ENCODE results near the gene USP22. TPM values are rescaled to one million over a fixed set of nuclear protein-coding genes. Genes with fewer than 3 reads are reported as not detected.
"Not testable (repeated sequence)": the region's sequence is repeated elsewhere in the genome, so short reads cannot be mapped to it uniquely, and the experiment has no call there.

USP22 gene
- total and polyA plus RNA-seq, 4 experiments from 2014 or later: 14.4 to 140 (median 86.4) TPM

GRCh38 chr17:20979792-20980083 is 63.1 kb downstream of the USP22 start:
- intact Hi-C loops (cut with micrococcal nuclease): no loop called here
- Mint-ChIP-seq H3K27me3 (peaks cover 29 to 34% of the 10 kb centered on the region in 2 donors), H3K4me3 (no peak overlapping the region), H3K4me1 (no peaks in the 10 kb centered on the region), H3K9me3 (no peaks in the 10 kb centered on the region), H3K36me3 (no peaks in the 10 kb centered on the region), H3K27ac (no peak overlapping the region)
- H3K4me1 ChIP-seq (ENCODE audit: insufficient read depth, low read length): no peaks in the 10 kb centered on the region
- H3K36me3 ChIP-seq (ENCODE audit: insufficient read depth, low read length): no peaks in the 10 kb centered on the region
- ChIA-PET POLR2A (ENCODE audit: partially characterized antibody) (no interaction called here), CTCF (ENCODE audit: partially characterized antibody) (no interaction called here)
- H3K9me3 ChIP-seq (ENCODE audit: control insufficient read depth in 1 of 2, low read length in 2 of 2): no peaks in the 10 kb centered on the region
- peaks cover 5% of the 10 kb centered on the region for H3K27me3 ChIP-seq (ENCODE audit: insufficient read depth, low read length)
- H3K27ac ChIP-seq (ENCODE audit: low read depth, low read length): no peak overlapping the region
- H3K4me3 ChIP-seq (ENCODE audit: low read length in 2 of 2): no peak overlapping the region
- DNase-seq: no peak

DNA sequence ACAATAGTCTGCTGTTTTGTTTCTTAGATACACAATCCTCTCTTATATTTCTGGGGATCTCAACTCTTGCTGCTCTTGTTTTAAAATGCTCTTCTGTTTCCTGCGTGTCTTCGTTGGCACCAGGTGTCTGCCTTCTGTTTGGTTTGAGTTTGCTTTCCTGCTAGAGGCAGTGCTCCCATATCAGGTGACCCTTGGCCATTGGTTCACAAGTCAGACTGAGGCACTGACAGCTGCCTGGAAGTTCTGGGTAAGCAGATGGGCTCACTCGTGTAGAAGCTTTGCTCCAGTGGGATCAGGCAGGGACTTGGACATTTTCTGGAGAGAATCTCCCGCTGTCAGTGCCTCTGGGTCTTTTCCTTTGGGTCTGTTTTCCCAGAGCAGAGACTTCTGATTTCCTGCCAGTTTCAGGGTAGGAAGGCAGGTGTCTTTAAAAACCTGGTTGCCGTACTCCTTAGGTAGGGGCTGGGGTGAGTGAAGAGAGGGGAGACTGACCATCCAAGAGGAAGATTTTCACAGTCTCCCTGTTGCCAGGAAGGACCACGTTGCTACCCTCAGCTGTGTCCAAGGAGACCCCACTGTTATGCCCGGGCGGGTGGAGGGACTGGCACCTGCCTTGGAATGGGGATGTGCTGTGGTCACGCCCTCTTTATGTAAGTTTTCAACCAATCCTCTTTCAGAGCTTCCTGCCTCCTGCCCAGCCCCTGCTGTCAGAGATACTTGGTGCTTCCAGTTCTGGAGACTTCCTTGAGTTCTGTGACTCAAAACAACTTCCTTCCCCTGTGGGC is 63.6 kb downstream of the USP22 start:
- H3K4me1 Mint-ChIP-seq; H3K9me3 ChIP-seq (ENCODE audit: control insufficient read depth in 1 of 2, low read length in 2 of 2); H3K4me1 ChIP-seq (ENCODE audit: insufficient read depth, low read length); H3K27ac Mint-ChIP-seq; DNase-seq; H3K27me3 ChIP-seq (ENCODE audit: insufficient read depth, low read length); H3K4me3 ChIP-seq (ENCODE audit: low read length in 2 of 2); H3K36me3 ChIP-seq (ENCODE audit: insufficient read depth, low read length); intact Hi-C loops (cut with micrococcal nuclease); CTCF ChIA-PET (ENCODE audit: partially characterized antibody); H3K9me3 Mint-ChIP-seq; H3K4me3 Mint-ChIP-seq; POLR2A ChIA-PET (ENCODE audit: partially characterized antibody); H3K36me3 Mint-ChIP-seq; H3K27ac ChIP-seq (ENCODE audit: low read depth, low read length): not testable (repeated sequence)
- peaks cover 29 to 34% of the 10 kb centered on the region in 2 donors for H3K27me3 Mint-ChIP-seq

DNA sequence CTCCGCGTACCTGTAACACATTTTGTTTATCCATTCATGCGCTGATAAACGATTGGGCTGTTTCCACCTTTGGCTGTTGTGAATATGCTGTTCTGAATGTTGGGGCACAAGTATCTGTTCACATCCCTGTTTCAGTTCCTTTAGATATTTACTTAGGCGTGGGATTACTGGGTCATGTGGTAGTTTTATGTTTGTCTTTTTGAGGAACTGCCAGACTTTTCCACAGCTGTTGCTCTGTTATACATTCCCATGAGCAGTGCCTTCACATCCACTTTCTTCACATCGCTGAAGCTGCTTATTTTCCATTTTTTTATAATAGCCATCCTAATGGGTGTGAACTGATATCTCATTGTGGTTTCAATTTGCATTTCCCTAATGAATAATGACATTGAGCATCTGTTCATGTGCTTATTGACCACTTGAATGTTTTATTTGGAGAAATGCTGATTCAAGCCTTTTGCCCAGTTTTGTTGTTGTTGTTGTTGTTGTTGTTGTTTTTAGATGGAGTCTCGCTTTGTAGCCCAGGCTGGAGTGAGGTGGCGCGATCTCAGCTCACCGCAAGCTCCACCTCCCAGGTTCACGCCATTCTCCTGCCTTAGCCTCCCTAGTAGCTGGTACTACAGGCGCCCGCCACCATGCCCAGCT is 65.1 kb downstream of the USP22 start:
- H3K4me3 Mint-ChIP-seq; H3K36me3 Mint-ChIP-seq; DNase-seq; H3K27ac Mint-ChIP-seq; H3K4me1 Mint-ChIP-seq; H3K36me3 ChIP-seq (ENCODE audit: insufficient read depth, low read length); H3K9me3 Mint-ChIP-seq; H3K4me3 ChIP-seq (ENCODE audit: low read length in 2 of 2); H3K9me3 ChIP-seq (ENCODE audit: control insufficient read depth in 1 of 2, low read length in 2 of 2); H3K4me1 ChIP-seq (ENCODE audit: insufficient read depth, low read length); H3K27ac ChIP-seq (ENCODE audit: low read depth, low read length); CTCF ChIA-PET (ENCODE audit: partially characterized antibody); intact Hi-C loops (cut with micrococcal nuclease); POLR2A ChIA-PET (ENCODE audit: partially characterized antibody); H3K27me3 ChIP-seq (ENCODE audit: insufficient read depth, low read length): not testable (repeated sequence)
- H3K27me3 Mint-ChIP-seq: peaks cover 31 to 36% of the 10 kb centered on the region in 2 donors

DNA sequence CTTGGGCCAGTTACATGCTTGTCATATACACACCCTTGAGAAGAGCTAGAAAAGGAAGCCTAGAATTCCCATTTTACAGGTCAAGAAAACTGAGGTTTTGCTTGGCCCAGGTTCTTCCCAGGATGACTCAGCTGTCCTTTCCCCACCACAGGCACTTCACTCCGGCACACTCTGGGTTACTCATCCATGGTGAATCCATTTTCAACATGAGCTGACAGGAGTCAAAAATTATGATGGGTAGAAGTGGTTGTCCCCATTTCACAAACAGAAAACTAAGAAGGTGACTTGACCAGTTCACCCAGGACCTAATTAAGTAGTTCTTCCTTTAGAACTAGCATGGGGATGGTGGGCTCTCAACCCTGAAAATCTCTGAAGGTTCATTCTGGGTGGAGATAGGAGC is 67.2 kb downstream of the USP22 start:
- intact Hi-C loops (cut with micrococcal nuclease): no loop called here
- CTCF ChIA-PET (ENCODE audit: partially characterized antibody): no interaction called here
- H3K27me3 ChIP-seq (ENCODE audit: insufficient read depth, low read length): peaks cover 5% of the 10 kb centered on the region
- H3K9me3 Mint-ChIP-seq: no peaks in the 10 kb centered on the region
- POLR2A ChIA-PET (ENCODE audit: partially characterized antibody): no interaction called here
- H3K27ac ChIP-seq (ENCODE audit: low read depth, low read length): no peak overlapping the region
- H3K36me3 Mint-ChIP-seq: no peaks in the 10 kb centered on the region
- H3K36me3 ChIP-seq (ENCODE audit: insufficient read depth, low read length): no peaks in the 10 kb centered on the region
- no peaks in the 10 kb centered on the region for H3K4me1 ChIP-seq (ENCODE audit: insufficient read depth, low read length)
- no peak overlapping the region for H3K4me3 Mint-ChIP-seq
- no peak for DNase-seq
- H3K27ac Mint-ChIP-seq: no peak overlapping the region
- H3K9me3 ChIP-seq (ENCODE audit: control insufficient read depth in 1 of 2, low read length in 2 of 2): no peaks in the 10 kb centered on the region
- H3K27me3 Mint-ChIP-seq: peaks cover 30 to 33% of the 10 kb centered on the region in 2 donors
- H3K4me3 ChIP-seq (ENCODE audit: low read length in 2 of 2): no peak overlapping the region
- H3K4me1 Mint-ChIP-seq: no peaks in the 10 kb centered on the region

GRCh38 chr17:20970329-20970728 is 72.5 kb downstream of the USP22 start:
- peaks cover 0 to 7% (median 1%) of the 10 kb centered on the region in 4 donors for H3K4me1 Mint-ChIP-seq
- H3K36me3 ChIP-seq (ENCODE audit: insufficient read depth, low read length): no peaks in the 10 kb centered on the region
- H3K27ac Mint-ChIP-seq: no peak overlapping the region

GRCh38 chr17:20968913-20969616 is 73.7 kb downstream of the USP22 start:
- Mint-ChIP-seq H3K36me3 (no peaks in the 10 kb centered on the region), H3K27me3 (peaks cover 7 to 15% of the 10 kb centered on the region in 2 donors), H3K4me1 (peaks cover 0 to 7% (median 1%) of the 10 kb centered on the region in 4 donors), H3K27ac (no peak overlapping the region), H3K4me3 (no peak overlapping the region), H3K9me3 (peaks cover 0 to 4% (median 0%) of the 10 kb centered on the region in 8 donors)
- CTCF ChIA-PET (ENCODE audit: partially characterized antibody): no interaction called here
- Histone ChIP-seq H3K9me3 (ENCODE audit: control insufficient read depth in 1 of 2, low read length in 2 of 2) (no peaks in the 10 kb centered on the region), H3K27ac (ENCODE audit: low read depth, low read length) (no peak overlapping the region), H3K4me3 (ENCODE audit: low read length in 2 of 2) (no peak overlapping the region), H3K4me1 (ENCODE audit: insufficient read depth, low read length) (no peaks in the 10 kb centered on the region), H3K36me3 (ENCODE audit: insufficient read depth, low read length) (no peaks in the 10 kb centered on the region), H3K27me3 (ENCODE audit: insufficient read depth, low read length) (no peaks in the 10 kb centered on the region)
- DNase-seq: no peak
- POLR2A ChIA-PET (ENCODE audit: partially characterized antibody): no interaction called here
- intact Hi-C loops (cut with micrococcal nuclease): no loop called here

More at GRCh38 chr17:20970329-20970728, 72.5 kb downstream of the USP22 start:
- ChIA-PET CTCF (ENCODE audit: partially characterized antibody) (no interaction called here), POLR2A (ENCODE audit: partially characterized antibody) (no interaction called here)
- no peaks in the 10 kb centered on the region for H3K9me3 Mint-ChIP-seq
- no peaks in the 10 kb centered on the region for H3K36me3 Mint-ChIP-seq
- Histone ChIP-seq H3K4me3 (ENCODE audit: low read length in 2 of 2) (no peak overlapping the region), H3K9me3 (ENCODE audit: control insufficient read depth in 1 of 2, low read length in 2 of 2) (no peaks in the 10 kb centered on the region), H3K27me3 (ENCODE audit: insufficient read depth, low read length) (no peaks in the 10 kb centered on the region), H3K27ac (ENCODE audit: low read depth, low read length) (no peak overlapping the region), H3K4me1 (ENCODE audit: insufficient read depth, low read length) (no peaks in the 10 kb centered on the region)
- no peak for DNase-seq
- H3K27me3 Mint-ChIP-seq: peaks cover 9 to 11% of the 10 kb centered on the region in 2 donors
- no peak overlapping the region for H3K4me3 Mint-ChIP-seq
- intact Hi-C loops (cut with micrococcal nuclease): no loop called here

DNA sequence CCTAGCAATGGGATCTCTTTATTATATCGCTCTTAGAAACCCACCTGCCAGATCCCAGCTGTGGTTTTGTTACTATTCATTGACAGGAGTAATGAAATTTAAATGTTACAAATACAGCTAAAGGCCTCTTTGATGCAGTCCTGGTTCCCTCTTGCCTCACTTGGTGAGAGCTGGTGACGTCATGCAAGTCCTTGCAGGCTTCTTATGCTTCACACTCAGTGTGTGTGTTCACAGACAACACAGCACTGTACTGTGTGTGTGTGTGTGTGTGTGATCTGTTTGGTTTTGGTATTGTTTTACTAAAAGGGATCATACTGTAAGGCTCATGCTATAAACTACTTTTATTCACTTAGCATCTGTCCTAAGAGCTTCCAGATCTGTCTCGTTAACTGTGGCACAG is 75.0 kb downstream of the USP22 start:
- Histone ChIP-seq H3K4me1 (ENCODE audit: insufficient read depth, low read length) (no peaks in the 10 kb centered on the region), H3K9me3 (ENCODE audit: control insufficient read depth in 1 of 2, low read length in 2 of 2) (no peaks in the 10 kb centered on the region), H3K27ac (ENCODE audit: low read depth, low read length) (no peak overlapping the region), H3K27me3 (ENCODE audit: insufficient read depth, low read length) (no peaks in the 10 kb centered on the region), H3K36me3 (ENCODE audit: insufficient read depth, low read length) (no peaks in the 10 kb centered on the region), H3K4me3 (ENCODE audit: low read length in 2 of 2) (no peak overlapping the region)
- POLR2A ChIA-PET (ENCODE audit: partially characterized antibody): no interaction called here
- intact Hi-C loops (cut with micrococcal nuclease): no loop called here
- Mint-ChIP-seq H3K36me3 (no peaks in the 10 kb centered on the region), H3K27ac (no peak overlapping the region), H3K9me3 (peaks cover 0 to 4% (median 0%) of the 10 kb centered on the region in 8 donors), H3K27me3 (peaks cover 6 to 12% of the 10 kb centered on the region in 2 donors), H3K4me3 (no peak overlapping the region), H3K4me1 (peaks cover 0 to 7% (median 1%) of the 10 kb centered on the region in 4 donors)
- CTCF ChIA-PET (ENCODE audit: partially characterized antibody): no interaction called here
- no peak for DNase-seq
